Astrocyte (in vitro differentiated cells and primary cell): ENCODE measurements around the gene ANKRD44. TPM values are rescaled to one million over a fixed set of nuclear protein-coding genes. Genes with fewer than 3 reads are reported as not detected.
A peak's percentile ranks its signal among the peaks of the same experiment; 100 is the strongest.

Experiments used
- DNase-seq: peaks from one replicate; pipeline ENCODE4 v3.0.0-alpha.2; 2010; ENCODE audit warnings: low read depth
- FAIRE-seq: peaks from 2 replicates; lab custom pipeline; 2011; peaks lifted over from hg19 to GRCh38; lab: Jason Lieb, UNC
- H2AFZ ChIP-seq: 2 replicates; pipeline ENCODE4 v1.6.0; 2012; ENCODE audit warnings: low read depth, low read length, inconsistent platforms
- H3K27ac ChIP-seq: 2 replicates; pipeline ENCODE4 v1.5.1; 2011; ENCODE audit warnings: low read depth, low read length, inconsistent platforms
- H3K27me3 ChIP-seq: 2 replicates; pipeline ENCODE4 v1.6.0; 2011; ENCODE audit warnings: low read length, inconsistent platforms; ENCODE audit not compliant: insufficient read depth
- H3K36me3 ChIP-seq: 2 replicates; pipeline ENCODE4 v1.5.1; 2011; ENCODE audit warnings: low read length, inconsistent platforms; ENCODE audit not compliant: insufficient read depth
- H3K4me1 ChIP-seq: 2 replicates; pipeline ENCODE4 v1.5.1; 2011; ENCODE audit warnings: low read length, inconsistent platforms; ENCODE audit not compliant: insufficient read depth
- H3K4me2 ChIP-seq: 2 replicates; pipeline ENCODE4 v1.6.0; 2012; ENCODE audit warnings: low read length, inconsistent platforms
- H3K4me3 ChIP-seq: 2 replicates; pipeline ENCODE4 v1.5.1; 2011; ENCODE audit warnings: low read depth, mild to moderate bottlenecking, low read length, inconsistent platforms; ENCODE audit not compliant: insufficient read depth
- H3K79me2 ChIP-seq: 2 replicates; pipeline ENCODE4 v1.6.0; 2012; ENCODE audit warnings: mild to moderate bottlenecking, low read length, inconsistent platforms; ENCODE audit not compliant: insufficient read depth
- H3K9ac ChIP-seq: 2 replicates; pipeline ENCODE4 v1.6.0; 2012; ENCODE audit warnings: mild to moderate bottlenecking, low read length, inconsistent platforms
- H3K9me3 ChIP-seq: 2 replicates; pipeline ENCODE4 v1.5.1; 2012; ENCODE audit warnings: low read depth, mild to moderate bottlenecking, low read length, inconsistent platforms; ENCODE audit not compliant: insufficient read depth
- H4K20me1 ChIP-seq: 2 replicates; pipeline ENCODE4 v1.6.0; 2012; ENCODE audit warnings: low read length, inconsistent platforms; ENCODE audit not compliant: insufficient read depth
- H3K27ac Mint-ChIP-seq: one replicate; pipeline ENCODE4 v1.8.0; 2021; ENCODE audit warnings: mild to moderate bottlenecking, mixed read lengths; ENCODE audit not compliant: unreplicated experiment
- H3K27me3 Mint-ChIP-seq: one replicate; pipeline ENCODE4 v1.8.0; 2021; ENCODE audit warnings: low read depth, mixed read lengths; ENCODE audit not compliant: unreplicated experiment
- H3K36me3 Mint-ChIP-seq: one replicate; pipeline ENCODE4 v1.8.0; 2021; ENCODE audit warnings: low read depth, mixed read lengths; ENCODE audit not compliant: unreplicated experiment
- H3K4me1 Mint-ChIP-seq: one replicate; pipeline ENCODE4 v1.8.0; 2021; ENCODE audit warnings: low read depth, mixed read lengths; ENCODE audit not compliant: unreplicated experiment
- H3K4me3 Mint-ChIP-seq: one replicate; pipeline ENCODE4 v1.8.0; 2021; ENCODE audit warnings: mild to moderate bottlenecking, moderate library complexity, mixed read lengths; ENCODE audit not compliant: unreplicated experiment
- H3K9me3 Mint-ChIP-seq: one replicate; pipeline ENCODE4 v1.8.0; 2021; ENCODE audit warnings: mild to moderate bottlenecking, mixed read lengths; ENCODE audit not compliant: unreplicated experiment
- EZH2 ChIP-seq: IDR thresholded peaks from 2 replicates; pipeline ENCODE4 v1.6.1; 2012; ENCODE audit warnings: mild to moderate bottlenecking, low read length, inconsistent platforms; ENCODE audit not compliant: insufficient read depth
- total RNA-seq: library from RNA; stranded (reverse); gene quantifications from 2 replicates; pipeline ENCODE4 v1.2.1, GENCODE V29; 2021
- TF ChIP-seq, protein P1 (sequence below): IDR thresholded peaks from 2 replicates; pipeline ENCODE4 v1.5.1; 2011; ENCODE audit warnings: low read depth, mild to moderate bottlenecking, inconsistent platforms, low read length, moderate library complexity; ENCODE audit not compliant: insufficient read depth

ANKRD44 gene
- total RNA-seq, 1 donor from 2014 or later: 7.2 TPM

DNA sequence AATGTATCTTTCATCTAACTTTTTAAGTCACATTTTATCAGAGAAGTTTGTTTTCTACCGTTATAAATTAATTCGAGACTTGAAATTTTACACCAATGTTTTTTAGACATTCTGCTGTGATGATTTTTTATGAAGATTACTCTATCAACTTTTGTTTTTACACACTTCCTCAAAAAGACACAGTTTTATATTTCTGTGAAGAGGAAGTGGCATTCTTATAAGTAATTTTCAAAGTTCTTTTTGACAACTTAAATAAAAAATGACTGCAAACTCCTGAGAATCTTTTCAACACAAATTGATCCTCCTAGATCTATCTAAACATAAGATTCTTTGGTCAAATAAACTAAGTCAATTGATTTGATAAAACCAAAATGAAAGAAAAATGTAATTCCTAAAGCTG lies 13.7 kb downstream of the ANKRD44 start:
- H3K27ac ChIP-seq: no peak overlapping the region
- H3K79me2 ChIP-seq: no peaks in the 10 kb centered on the region
- H3K27ac Mint-ChIP-seq: no peak overlapping the region
- no peaks in the 10 kb centered on the region for H3K4me1 Mint-ChIP-seq
- H3K9me3 ChIP-seq: no peaks in the 10 kb centered on the region
- no peak for DNase-seq
- H3K9me3 Mint-ChIP-seq: peaks cover 2% of the 10 kb centered on the region
- no peak overlapping the region for H3K9ac ChIP-seq
- FAIRE-seq: no peak
- H3K27me3 Mint-ChIP-seq: no peaks in the 10 kb centered on the region
- no peak overlapping the region for H3K4me3 ChIP-seq
- H3K4me2 ChIP-seq: no peak overlapping the region
- no peaks in the 10 kb centered on the region for H3K36me3 ChIP-seq
- no peaks in the 10 kb centered on the region for H3K4me1 ChIP-seq
- H4K20me1 ChIP-seq: no peaks in the 10 kb centered on the region
- no peak overlapping the region for H3K4me3 Mint-ChIP-seq
- peaks cover 6% of the 10 kb centered on the region for H3K36me3 Mint-ChIP-seq
- H3K27me3 ChIP-seq: no peaks in the 10 kb centered on the region
- no peak overlapping the region for H2AFZ ChIP-seq
- no peak for TF ChIP-seq EZH2
- TF ChIP-seq, protein P1, sequence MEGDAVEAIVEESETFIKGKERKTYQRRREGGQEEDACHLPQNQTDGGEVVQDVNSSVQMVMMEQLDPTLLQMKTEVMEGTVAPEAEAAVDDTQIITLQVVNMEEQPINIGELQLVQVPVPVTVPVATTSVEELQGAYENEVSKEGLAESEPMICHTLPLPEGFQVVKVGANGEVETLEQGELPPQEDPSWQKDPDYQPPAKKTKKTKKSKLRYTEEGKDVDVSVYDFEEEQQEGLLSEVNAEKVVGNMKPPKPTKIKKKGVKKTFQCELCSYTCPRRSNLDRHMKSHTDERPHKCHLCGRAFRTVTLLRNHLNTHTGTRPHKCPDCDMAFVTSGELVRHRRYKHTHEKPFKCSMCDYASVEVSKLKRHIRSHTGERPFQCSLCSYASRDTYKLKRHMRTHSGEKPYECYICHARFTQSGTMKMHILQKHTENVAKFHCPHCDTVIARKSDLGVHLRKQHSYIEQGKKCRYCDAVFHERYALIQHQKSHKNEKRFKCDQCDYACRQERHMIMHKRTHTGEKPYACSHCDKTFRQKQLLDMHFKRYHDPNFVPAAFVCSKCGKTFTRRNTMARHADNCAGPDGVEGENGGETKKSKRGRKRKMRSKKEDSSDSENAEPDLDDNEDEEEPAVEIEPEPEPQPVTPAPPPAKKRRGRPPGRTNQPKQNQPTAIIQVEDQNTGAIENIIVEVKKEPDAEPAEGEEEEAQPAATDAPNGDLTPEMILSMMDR: no peak

DNA sequence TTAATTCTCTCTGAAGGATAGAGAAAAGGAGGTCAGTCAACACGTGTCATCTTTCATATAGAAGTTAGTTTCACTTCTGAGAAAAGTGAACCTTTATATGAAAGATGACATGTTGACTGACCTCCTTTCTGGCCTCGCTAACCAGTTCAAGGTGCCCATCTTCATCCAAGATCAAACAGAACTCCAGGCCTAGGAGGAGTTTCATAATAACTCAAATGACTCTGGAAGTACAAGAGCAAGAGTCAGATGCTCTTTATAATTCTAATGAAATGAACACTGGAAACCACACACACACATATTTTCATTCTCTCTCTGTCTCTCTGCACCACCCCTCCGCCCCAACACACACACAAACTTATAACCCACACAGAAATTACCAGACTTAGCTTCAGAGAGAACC lies 16.3 kb downstream of the ANKRD44 start:
- no peak overlapping the region for H3K4me3 Mint-ChIP-seq
- H3K27ac ChIP-seq: no peak overlapping the region
- H3K27me3 ChIP-seq: no peaks in the 10 kb centered on the region
- H3K36me3 ChIP-seq: no peaks in the 10 kb centered on the region
- no peak overlapping the region for H3K4me3 ChIP-seq
- H3K4me1 ChIP-seq: no peaks in the 10 kb centered on the region
- no peak overlapping the region for H2AFZ ChIP-seq
- H3K27ac Mint-ChIP-seq: no peak overlapping the region
- FAIRE-seq (peak; percentile 32), DNase-seq (no peak)
- no peaks in the 10 kb centered on the region for H4K20me1 ChIP-seq
- H3K4me1 Mint-ChIP-seq: no peaks in the 10 kb centered on the region
- H3K27me3 Mint-ChIP-seq: no peaks in the 10 kb centered on the region
- H3K36me3 Mint-ChIP-seq: peaks cover 3% of the 10 kb centered on the region
- H3K9me3 ChIP-seq: no peaks in the 10 kb centered on the region
- no peak for TF ChIP-seq EZH2
- TF ChIP-seq, protein P1: no peak
- H3K9me3 Mint-ChIP-seq: peaks cover 6% of the 10 kb centered on the region
- H3K9ac ChIP-seq: no peak overlapping the region
- no peak overlapping the region for H3K4me2 ChIP-seq
- H3K79me2 ChIP-seq: no peaks in the 10 kb centered on the region

DNA sequence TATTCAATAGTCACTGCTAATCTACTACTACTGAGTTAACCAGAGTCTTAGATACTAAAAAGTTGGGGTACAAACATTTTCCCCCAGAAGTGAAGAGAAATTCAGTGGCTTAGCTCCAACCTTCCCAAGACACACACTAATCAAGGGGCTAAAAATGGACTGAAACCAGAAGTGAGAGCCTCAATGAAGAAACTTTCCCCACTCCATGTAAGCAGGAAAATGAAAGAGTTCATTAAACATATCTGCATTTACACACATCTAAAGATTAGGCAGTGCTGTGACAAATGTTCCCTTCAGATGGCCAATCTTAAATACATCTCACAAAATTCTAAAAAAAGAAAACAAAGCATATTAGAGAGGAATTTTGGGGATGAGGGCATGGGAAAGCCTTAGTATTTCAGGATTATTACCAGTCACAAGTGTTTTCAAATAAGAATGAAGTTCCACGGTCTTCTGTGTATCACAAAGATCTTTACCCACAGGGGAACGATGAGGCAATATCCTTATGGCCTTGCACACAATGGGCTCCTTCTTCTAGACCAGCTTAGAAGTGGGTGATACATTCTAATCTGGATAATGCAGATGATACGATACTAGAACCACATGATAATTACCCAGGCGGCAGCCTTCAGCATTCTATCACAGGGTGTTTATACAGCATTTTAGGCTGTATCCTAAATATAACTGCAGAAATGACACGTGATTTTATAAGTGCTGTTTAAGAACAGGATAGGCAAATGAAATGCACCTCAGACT lies 17.1 kb downstream of the ANKRD44 start:
- no peak overlapping the region for H3K9ac ChIP-seq
- H3K36me3 Mint-ChIP-seq: peaks cover 5% of the 10 kb centered on the region

More for the DNA sequence above, 17.1 kb downstream of the ANKRD44 start:
- Histone ChIP-seq H3K36me3 (no peaks in the 10 kb centered on the region), H3K27me3 (no peaks in the 10 kb centered on the region), H4K20me1 (no peaks in the 10 kb centered on the region), H3K27ac (no peak overlapping the region), H3K79me2 (no peaks in the 10 kb centered on the region), H3K4me1 (no peaks in the 10 kb centered on the region), H3K4me2 (no peak overlapping the region), H2AFZ (no peak overlapping the region), H3K9me3 (no peaks in the 10 kb centered on the region), H3K4me3 (no peak overlapping the region)
- no peak for TF ChIP-seq EZH2
- DNase-seq (no peak), FAIRE-seq (no peak)
- Mint-ChIP-seq H3K9me3 (peaks cover 6% of the 10 kb centered on the region), H3K4me3 (no peak overlapping the region), H3K27me3 (no peaks in the 10 kb centered on the region), H3K4me1 (no peaks in the 10 kb centered on the region), H3K27ac (no peak overlapping the region)
